CD14-positive monocyte (primary cell): ENCODE results near the gene MCEE. TPM values are rescaled to one million over a fixed set of nuclear protein-coding genes. Genes with fewer than 3 reads are reported as not detected.
"Not testable (repeated sequence)": the region's sequence is repeated elsewhere in the genome, so short reads cannot be mapped to it uniquely, and the experiment has no call there.

ENCODE experiments used
- DNase-seq, 3 donors: peaks; one replicate each; pipeline ENCODE4 v3.0.0-alpha.2; 2011 to 2022
- H2AFZ ChIP-seq: 2 replicates; pipeline ENCODE4 v1.6.0; 2012; ENCODE audit warnings: mild to moderate bottlenecking, low read depth, low read length, inconsistent platforms; ENCODE audit not compliant: insufficient read depth, poor library complexity, severe bottlenecking
- H3K27ac ChIP-seq, 2 donors: 1 replicate in 1 of 2; 2 replicates in 1 of 2; pipeline ENCODE4 v1.5.1; 2012 to 2013; ENCODE audit warnings: low read length in 2 of 2, control low read depth in 1 of 2, inconsistent platforms in 1 of 2, low read depth in 1 of 2, mild to moderate bottlenecking in 1 of 2
- H3K27me3 ChIP-seq, 2 donors: one replicate each; pipeline versions ENCODE4 v1.6.0 to v1.6.1; 2011 to 2013; ENCODE audit warnings: low read length in 2 of 2; ENCODE audit not compliant: control insufficient read depth in 2 of 2, insufficient read depth in 2 of 2
- H3K36me3 ChIP-seq, 2 donors: replicated peaks in 1 of 2; 1 replicate in 1 of 2; 2 replicates in 1 of 2; pipeline versions ENCODE4 v1.5.1 to v1.6.1; 2012 to 2013; ENCODE audit warnings: low read length in 2 of 2, control low read depth in 1 of 2, inconsistent platforms in 1 of 2, mild to moderate bottlenecking in 1 of 2; ENCODE audit not compliant: insufficient read depth in 2 of 2, control insufficient read depth in 1 of 2
- H3K4me1 ChIP-seq, 2 donors: 1 replicate in 1 of 2; 2 replicates in 1 of 2; pipeline versions ENCODE4 v1.5.1 to v1.6.1; 2012 to 2013; ENCODE audit warnings: low read length in 2 of 2, control low read depth in 1 of 2, inconsistent platforms in 1 of 2, mild to moderate bottlenecking in 1 of 2, moderate library complexity in 1 of 2; ENCODE audit not compliant: insufficient read depth in 2 of 2, control insufficient read depth in 1 of 2
- H3K4me2 ChIP-seq: replicated peaks from 2 replicates; pipeline ENCODE3; 2012; ENCODE audit warnings: low read length, moderate library complexity, mild to moderate bottlenecking; ENCODE audit not compliant: poor library complexity, severe bottlenecking; ENCODE audit errors: extremely low read depth
- H3K4me3 ChIP-seq, 3 experiments: fragments of 200-600 bp in 1 of 3; sonication (generic) in 1 of 3; replicated peaks in 1 of 3; 1 replicate in 2 of 3; 2 replicates in 1 of 3; pipeline ENCODE4 v1.5.1; 2011 to 2013; ENCODE audit warnings: low read length in 3 of 3, mild to moderate bottlenecking in 3 of 3, control low read depth in 2 of 3, low read depth in 2 of 3, inconsistent platforms in 1 of 3, moderate library complexity in 1 of 3
- H3K79me2 ChIP-seq: 2 replicates; pipeline ENCODE4 v1.6.0; 2012; ENCODE audit warnings: mild to moderate bottlenecking, control low read depth, inconsistent platforms, low read length, moderate library complexity; ENCODE audit not compliant: insufficient read depth
- H3K9ac ChIP-seq: 2 replicates; pipeline ENCODE4 v1.6.0; 2017; ENCODE audit warnings: low read length, mild to moderate bottlenecking; ENCODE audit not compliant: insufficient read depth, poor library complexity, severe bottlenecking
- H3K9me3 ChIP-seq, 2 donors: replicated peaks in 1 of 2; 1 replicate in 1 of 2; 2 replicates in 1 of 2; pipeline versions ENCODE4 v1.5.1 to v1.6.1; 2012 to 2013; ENCODE audit warnings: low read length in 2 of 2, control low read depth in 1 of 2; ENCODE audit not compliant: control insufficient read depth in 1 of 2, insufficient read depth in 1 of 2
- H4K20me1 ChIP-seq: 2 replicates; pipeline ENCODE4 v1.6.0; 2012; ENCODE audit warnings: mild to moderate bottlenecking, low read length, control low read depth, moderate library complexity; ENCODE audit not compliant: insufficient read depth
- H3K27ac Mint-ChIP-seq, 7 donors: one replicate each; pipeline ENCODE4 v1.8.0; 2020; ENCODE audit warnings: mild to moderate bottlenecking in 7 of 7, mixed read lengths in 7 of 7, moderate library complexity in 6 of 7, inconsistent platforms in 2 of 7
- H3K27me3 Mint-ChIP-seq, 3 donors: one replicate each; pipeline ENCODE4 v1.8.0; 2021 to 2022; ENCODE audit warnings: low read depth in 3 of 3, mild to moderate bottlenecking in 3 of 3, mixed read lengths in 3 of 3, moderate library complexity in 3 of 3, inconsistent platforms in 1 of 3
- H3K36me3 Mint-ChIP-seq, 2 donors: one replicate each; pipeline ENCODE4 v1.8.0; 2020; ENCODE audit warnings: mixed read lengths in 2 of 2, inconsistent platforms in 1 of 2, mild to moderate bottlenecking in 1 of 2
- H3K4me1 Mint-ChIP-seq: one replicate; pipeline ENCODE4 v1.8.0; 2020; ENCODE audit warnings: mild to moderate bottlenecking, mixed read lengths
- H3K4me3 Mint-ChIP-seq, 2 donors: one replicate each; pipeline ENCODE4 v1.8.0; 2020; ENCODE audit warnings: mild to moderate bottlenecking in 2 of 2, mixed read lengths in 2 of 2, moderate library complexity in 1 of 2
- H3K9me3 Mint-ChIP-seq, 7 donors: one replicate each; pipeline ENCODE4 v1.8.0; 2020 to 2022; ENCODE audit warnings: mixed read lengths in 7 of 7, mild to moderate bottlenecking in 6 of 7, moderate library complexity in 6 of 7, inconsistent platforms in 2 of 7
- WGBS: methylation state at CpG from one replicate; pipeline ENCODE4 v1.1.5; 2013; ENCODE audit warnings: missing lambda C conversion rate; ENCODE audit not compliant: insufficient coverage; 5-methylcytosine and 5-hydroxymethylcytosine counted together
- intact Hi-C, 2 donors: fragments of 100-400 bp; cut with micrococcal nuclease; formaldehyde crosslinking; loops; one replicate each; pipeline versions ENCODE4 v1.15.0 to v1.15.1; 2023
- polyA plus RNA-seq, 3 donors: library from polyadenylated mRNA; depleted of rRNA in 1 of 3; unstranded in 2 of 3; stranded (reverse) in 1 of 3; fragments of 300-500 nt in 2 of 3; fragments of >200 nt in 1 of 3; fragmentation: Illumina TruSeq in 2 of 3; gene quantifications; 1 replicate in 2 of 3; 2 replicates in 1 of 3; pipeline ENCODE4 v1.2.3, GENCODE V29; 2012 to 2021
- TF ChIP-seq, protein P1 (sequence below): fragments of 200-600 bp; IDR thresholded peaks from one replicate; pipeline ENCODE4 v1.8.0; 2022; ENCODE audit warnings: antibody characterized with exemption, mild to moderate bottlenecking

The MCEE gene
- polyA plus RNA-seq, 3 donors, result 9.3 to 29.0 (median 24.7) TPM

DNA sequence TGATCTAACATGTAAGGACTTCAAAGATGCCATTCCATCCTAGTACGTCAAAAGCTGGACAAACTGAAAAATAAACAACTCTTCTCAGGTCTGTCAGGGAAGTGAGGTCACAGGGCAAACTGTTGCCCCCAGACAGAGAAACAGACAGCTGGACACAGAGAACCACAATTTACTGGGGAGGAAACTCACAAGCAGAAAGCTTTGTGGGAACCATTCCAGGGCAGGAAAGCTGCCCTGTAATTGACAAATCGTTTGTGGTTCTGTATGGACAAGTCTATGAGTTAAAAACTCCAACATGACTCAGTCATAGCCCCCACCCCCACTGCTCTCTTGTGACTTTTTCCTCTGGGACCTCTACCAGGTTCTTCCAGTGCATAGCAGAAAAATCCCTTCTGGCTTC, 28.4 kb downstream of the MCEE start:
- no CpG with 5 or more reads among the region's 2 CpGs for WGBS
- peak in 1 of 3 donors; percentile 29 for DNase-seq
- Mint-ChIP-seq H3K4me1 (peaks cover 18% of the 10 kb centered on the region), H3K9me3 (peaks cover 2 to 17% (median 4%) of the 10 kb centered on the region in 7 donors), H3K27ac (peak overlapping the region in 2 of 7 donors; percentile 19 to 57), H3K4me3 (no peak overlapping the region), H3K36me3 (no peaks in the 10 kb centered on the region), H3K27me3 (peaks cover 0 to 4% (median 1%) of the 10 kb centered on the region in 3 donors)
- Histone ChIP-seq H2AFZ (peak overlapping the region; percentile 47), H3K4me2 (no peak overlapping the region), H3K9ac (no peak overlapping the region), H3K4me1 (peaks cover 7 to 8% of the 10 kb centered on the region in 2 donors), H3K27ac (no peak overlapping the region), H4K20me1 (no peaks in the 10 kb centered on the region), H3K27me3 (no peaks in the 10 kb centered on the region), H3K9me3 (no peaks in the 10 kb centered on the region), H3K79me2 (no peaks in the 10 kb centered on the region), H3K4me3 (no peak overlapping the region), H3K36me3 (no peaks in the 10 kb centered on the region)
- TF ChIP-seq, protein P1, sequence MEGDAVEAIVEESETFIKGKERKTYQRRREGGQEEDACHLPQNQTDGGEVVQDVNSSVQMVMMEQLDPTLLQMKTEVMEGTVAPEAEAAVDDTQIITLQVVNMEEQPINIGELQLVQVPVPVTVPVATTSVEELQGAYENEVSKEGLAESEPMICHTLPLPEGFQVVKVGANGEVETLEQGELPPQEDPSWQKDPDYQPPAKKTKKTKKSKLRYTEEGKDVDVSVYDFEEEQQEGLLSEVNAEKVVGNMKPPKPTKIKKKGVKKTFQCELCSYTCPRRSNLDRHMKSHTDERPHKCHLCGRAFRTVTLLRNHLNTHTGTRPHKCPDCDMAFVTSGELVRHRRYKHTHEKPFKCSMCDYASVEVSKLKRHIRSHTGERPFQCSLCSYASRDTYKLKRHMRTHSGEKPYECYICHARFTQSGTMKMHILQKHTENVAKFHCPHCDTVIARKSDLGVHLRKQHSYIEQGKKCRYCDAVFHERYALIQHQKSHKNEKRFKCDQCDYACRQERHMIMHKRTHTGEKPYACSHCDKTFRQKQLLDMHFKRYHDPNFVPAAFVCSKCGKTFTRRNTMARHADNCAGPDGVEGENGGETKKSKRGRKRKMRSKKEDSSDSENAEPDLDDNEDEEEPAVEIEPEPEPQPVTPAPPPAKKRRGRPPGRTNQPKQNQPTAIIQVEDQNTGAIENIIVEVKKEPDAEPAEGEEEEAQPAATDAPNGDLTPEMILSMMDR, result no peak
- intact Hi-C loops, result no loop called here

DNA sequence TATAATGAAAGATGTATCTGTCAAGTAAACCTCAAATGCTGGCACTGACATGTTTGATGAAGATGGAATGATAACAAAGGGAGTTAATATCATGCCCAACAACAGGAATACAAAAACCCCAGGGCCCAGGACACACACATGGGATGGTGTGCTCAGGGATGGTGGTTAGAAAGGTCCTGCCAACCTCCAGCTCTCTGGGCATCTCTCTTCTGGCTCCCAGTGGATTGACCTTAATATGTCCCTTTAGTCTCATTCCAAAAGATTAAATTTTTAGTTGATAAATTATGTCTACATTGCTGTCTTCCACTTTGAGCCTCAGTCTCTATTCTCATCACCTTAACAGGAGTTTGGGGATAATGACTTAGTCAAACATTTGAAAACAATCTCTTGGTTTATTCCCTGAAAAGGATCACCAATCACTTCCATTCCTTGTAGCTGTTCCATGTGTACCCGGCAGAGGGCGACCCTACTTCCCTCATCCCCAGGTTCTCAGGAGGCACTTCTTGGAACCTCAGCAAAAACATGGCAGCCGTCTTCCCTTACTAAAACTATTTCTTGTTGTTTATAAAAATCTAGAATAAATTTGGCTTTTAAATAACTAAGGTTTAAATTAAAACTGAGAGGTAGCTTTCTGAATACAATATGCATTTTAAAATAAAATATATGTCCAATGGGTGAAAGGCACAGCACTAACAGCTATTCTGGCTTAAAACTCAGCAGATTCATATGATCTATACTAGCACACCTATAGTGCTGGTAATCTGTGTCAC, 29.6 kb downstream of the MCEE start:
- H3K36me3 Mint-ChIP-seq, result no peaks in the 10 kb centered on the region
- peak; percentile 36 to 65 (median 48) for DNase-seq
- TF ChIP-seq, protein P1, result peak; percentile 84
- no peaks in the 10 kb centered on the region for H3K9me3 ChIP-seq
- H3K27me3 Mint-ChIP-seq, result peaks cover 0 to 4% (median 1%) of the 10 kb centered on the region in 3 donors
- no peak overlapping the region for H3K4me3 ChIP-seq
- H3K27ac Mint-ChIP-seq, result no peak overlapping the region
- 0% methylated on average over 1 of the region's 3 CpGs for WGBS
- no peak overlapping the region for H3K4me3 Mint-ChIP-seq
- H3K36me3 ChIP-seq, result no peaks in the 10 kb centered on the region
- intact Hi-C loops, result no loop called here
- peaks cover 0 to 15% (median 3%) of the 10 kb centered on the region in 7 donors for H3K9me3 Mint-ChIP-seq
- H3K9ac ChIP-seq, result no peak overlapping the region
- H4K20me1 ChIP-seq, result no peaks in the 10 kb centered on the region
- peaks cover 18% of the 10 kb centered on the region for H3K4me1 Mint-ChIP-seq
- no peaks in the 10 kb centered on the region for H3K27me3 ChIP-seq
- H3K27ac ChIP-seq, result no peak overlapping the region
- H3K4me2 ChIP-seq, result no peak overlapping the region
- peaks cover 7 to 8% of the 10 kb centered on the region in 2 donors for H3K4me1 ChIP-seq
- no peak overlapping the region for H2AFZ ChIP-seq
- H3K79me2 ChIP-seq, result no peaks in the 10 kb centered on the region

DNA sequence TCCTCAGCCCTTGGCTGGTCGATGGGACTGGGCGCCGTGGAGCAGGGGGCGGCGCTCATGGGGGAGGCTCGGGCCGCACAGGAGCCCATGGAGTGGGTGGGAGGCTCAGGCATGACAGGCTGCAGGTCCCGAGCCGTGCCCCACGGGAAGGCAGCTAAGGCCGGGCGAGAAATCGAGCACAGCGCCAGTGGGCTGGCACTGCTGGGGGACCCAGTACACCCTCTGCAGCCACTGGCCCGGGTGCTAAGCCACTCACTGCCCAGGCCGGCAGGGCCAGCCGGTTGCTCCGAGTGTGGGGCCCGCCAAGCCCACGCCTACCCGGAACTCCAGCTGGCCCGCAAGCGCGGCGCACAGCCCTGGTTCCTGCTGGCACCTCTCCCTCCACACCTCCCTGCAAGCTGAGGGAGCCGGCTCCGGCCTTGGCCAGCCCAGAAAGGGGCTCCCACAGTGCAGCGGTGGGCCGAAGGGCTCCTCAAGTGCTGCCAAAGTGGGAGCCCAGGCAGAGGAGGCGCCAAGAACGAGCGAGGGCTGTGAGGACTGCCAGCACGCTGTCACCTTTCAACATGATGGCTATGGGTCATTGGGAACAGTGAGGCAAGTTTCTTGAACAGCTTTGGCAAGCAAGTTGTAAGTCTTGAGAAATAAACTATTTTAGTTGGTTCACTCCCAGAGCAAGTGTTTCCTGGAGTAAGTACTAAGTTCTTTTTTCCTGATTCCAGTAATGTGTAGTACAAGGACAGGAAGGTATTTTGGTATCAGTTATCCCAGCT, 37.4 kb downstream of the MCEE start:
- H3K9me3 ChIP-seq, H3K4me3 Mint-ChIP-seq, H4K20me1 ChIP-seq, H3K4me1 Mint-ChIP-seq, H3K36me3 ChIP-seq, DNase-seq, H3K27ac ChIP-seq, H3K9ac ChIP-seq, H3K36me3 Mint-ChIP-seq, H3K4me1 ChIP-seq, H3K9me3 Mint-ChIP-seq, H3K79me2 ChIP-seq, H3K27me3 ChIP-seq, H3K4me3 ChIP-seq, intact Hi-C loops, H3K4me2 ChIP-seq, H2AFZ ChIP-seq, H3K27me3 Mint-ChIP-seq: not testable (repeated sequence)
- H3K27ac Mint-ChIP-seq, result peak overlapping the region in 1 of 7 donors; percentile 47
- WGBS, result 96% methylated on average over 30 of the region's 33 CpGs
